Prostate gland (tissue), 2 donors: ENCODE results near the gene SPECC1.

Experiments
- CTCF ChIP-seq, 4 experiments: fragments of 200-600 bp in 2 of 4; fragments of 450-650 bp in 2 of 4; sonication (generic) in 2 of 4; IDR thresholded peaks; 1 replicate in 3 of 4; 2 replicates in 1 of 4; pipeline ENCODE4 v1.5.1; 2016 to 2019; ENCODE audit warnings: antibody characterized with exemption in 4 of 4, mild to moderate bottlenecking in 2 of 4, moderate library complexity in 2 of 4
- POLR2AphosphoS5 ChIP-seq: sonication (generic); formaldehyde crosslinking; IDR thresholded peaks from one replicate; pipeline ENCODE4 v1.6.1; 2017; ENCODE audit warnings: antibody characterized with exemption

GRCh38 chr17:20260268-20260667 lies 251.1 kb downstream of the SPECC1 start:
- no peak for TF ChIP-seq CTCF (IDR thresholded peaks at IDR 0.05)
- no peak for TF ChIP-seq POLR2AphosphoS5
